Stomach smooth muscle (tissue), 2 donors: ENCODE measurements around the gene AAMDC.
"Not testable (repeated sequence)": the region's sequence is repeated elsewhere in the genome, so short reads cannot be mapped to it uniquely, and the experiment has no call there.

Source experiments
- H3K27ac ChIP-seq: one replicate; pipeline ENCODE4 v1.7.0; 2013; ENCODE audit warnings: mild to moderate bottlenecking, low read length, inconsistent platforms
- H3K27me3 ChIP-seq, 2 donors: one replicate each; pipeline ENCODE4 v1.7.0; 2013; ENCODE audit warnings: low read length in 2 of 2; ENCODE audit not compliant: insufficient read depth in 2 of 2, control insufficient read depth in 1 of 2
- H3K36me3 ChIP-seq, 2 donors: one replicate each; pipeline ENCODE4 v1.7.0; 2013; ENCODE audit warnings: low read length in 2 of 2; ENCODE audit not compliant: control insufficient read depth in 2 of 2, insufficient read depth in 2 of 2
- H3K4me1 ChIP-seq: one replicate; pipeline ENCODE4 v1.7.0; 2013; ENCODE audit warnings: low read length; ENCODE audit not compliant: control insufficient read depth, insufficient read depth
- H3K4me3 ChIP-seq, 2 donors: one replicate each; pipeline ENCODE4 v1.7.0; 2013; ENCODE audit warnings: low read length in 2 of 2
- H3K9ac ChIP-seq, 2 donors: one replicate each; pipeline ENCODE4 v1.7.0; 2013; ENCODE audit warnings: low read length in 2 of 2, mild to moderate bottlenecking in 1 of 2
- H3K9me3 ChIP-seq, 2 donors: one replicate each; pipeline ENCODE4 v1.7.0; 2013; ENCODE audit warnings: low read length in 2 of 2; ENCODE audit not compliant: control insufficient read depth in 2 of 2
- donor health status: healthy.
- donor health status: Pancreatic carcinoma.

AAMDC gene

DNA sequence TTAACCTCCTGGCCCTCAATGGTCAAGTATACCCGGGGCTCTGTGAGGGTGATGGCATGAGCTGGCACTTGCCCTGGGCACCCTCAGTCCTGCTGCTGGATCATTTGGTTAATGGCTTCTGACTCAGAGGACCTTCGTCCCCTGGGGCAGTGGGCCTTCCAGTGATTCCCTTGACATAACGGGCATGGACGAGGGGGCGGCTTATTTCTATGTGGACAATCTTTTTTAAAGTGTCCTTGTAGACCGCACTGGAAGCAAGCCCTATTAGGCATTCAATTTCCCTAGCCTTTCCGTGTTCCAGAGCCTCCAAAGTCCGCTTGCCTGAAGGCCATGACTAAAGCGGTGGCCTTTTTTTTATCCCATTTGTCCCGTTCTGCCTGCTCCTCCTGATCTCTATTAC lies 40.5 kb downstream of the AAMDC start:
- H3K36me3 ChIP-seq, H3K4me3 ChIP-seq, H3K9ac ChIP-seq, H3K27ac ChIP-seq, H3K4me1 ChIP-seq, H3K9me3 ChIP-seq, H3K27me3 ChIP-seq: not testable (repeated sequence)

DNA sequence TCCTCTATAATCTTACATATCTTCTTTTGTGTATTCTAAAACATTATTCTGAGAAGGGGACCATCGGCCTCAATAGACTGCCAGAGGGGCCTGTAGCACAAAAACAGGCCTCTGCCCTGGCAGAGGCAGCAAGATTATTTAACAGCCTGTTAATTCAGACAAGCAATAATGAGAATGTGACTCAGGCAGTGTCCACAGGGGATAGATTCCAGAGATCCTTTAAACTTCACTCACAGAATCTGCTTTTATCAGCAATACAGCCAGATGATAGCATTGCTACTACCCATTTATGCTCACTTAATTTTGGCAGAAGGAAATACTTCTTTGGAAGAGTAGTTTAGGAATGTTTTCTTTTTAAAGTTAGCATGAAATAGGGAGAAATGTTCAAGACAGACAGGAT lies 44.9 kb downstream of the AAMDC start:
- no peaks in the 10 kb centered on the region for H3K4me1 ChIP-seq
- no peak overlapping the region for H3K4me3 ChIP-seq
- peak overlapping the region; percentile 6 for H3K27ac ChIP-seq
- H3K9ac ChIP-seq, result no peak overlapping the region
- H3K36me3 ChIP-seq, result peaks cover 3 to 6% of the 10 kb centered on the region in 2 donors
- no peaks in the 10 kb centered on the region for H3K27me3 ChIP-seq
- H3K9me3 ChIP-seq, result no peaks in the 10 kb centered on the region

DNA sequence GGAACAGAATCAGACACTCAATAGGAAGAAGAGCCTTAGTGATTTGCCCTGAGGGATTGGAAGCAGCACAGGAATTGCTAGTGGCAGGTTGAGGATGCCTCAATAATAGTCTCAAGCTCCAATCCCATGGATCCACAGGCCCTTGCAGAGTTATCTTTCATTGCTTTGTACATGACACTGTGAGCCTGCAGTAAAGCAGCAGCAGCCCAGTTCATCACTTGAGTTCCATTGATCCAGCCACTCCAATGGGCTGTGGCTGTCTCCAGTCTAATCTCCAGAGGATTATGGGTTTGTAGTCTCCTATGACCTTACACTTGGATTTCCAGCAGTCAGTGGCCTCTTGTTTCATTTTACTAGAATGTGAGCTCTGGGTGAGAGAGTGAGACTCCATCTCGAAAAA lies 45.4 kb downstream of the AAMDC start:
- H3K4me1 ChIP-seq, result no peaks in the 10 kb centered on the region
- no peak overlapping the region for H3K4me3 ChIP-seq
- H3K27ac ChIP-seq, result no peak overlapping the region
- no peak overlapping the region for H3K9ac ChIP-seq
- H3K27me3 ChIP-seq, result no peaks in the 10 kb centered on the region
- no peaks in the 10 kb centered on the region for H3K9me3 ChIP-seq
- H3K36me3 ChIP-seq, result peaks cover 4 to 6% of the 10 kb centered on the region in 2 donors

DNA sequence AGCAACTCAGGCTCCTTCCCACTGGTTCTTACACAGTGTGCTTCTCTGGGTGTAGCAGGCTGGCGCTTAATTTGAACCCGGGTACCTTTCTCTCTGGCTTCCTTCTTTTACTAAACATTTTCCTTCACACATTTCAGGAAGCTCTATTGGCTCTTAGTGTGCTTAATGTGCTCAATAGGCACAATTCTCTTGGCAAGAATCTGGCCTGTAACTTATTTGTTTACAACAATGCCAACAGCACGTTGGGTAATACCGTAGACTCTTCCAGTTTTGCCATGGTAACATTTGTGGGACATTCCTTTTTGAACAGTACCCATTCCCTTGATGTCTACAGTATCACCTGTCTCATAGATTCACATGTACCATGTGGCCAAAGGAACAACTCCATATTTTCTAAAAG lies 47.8 kb downstream of the AAMDC start:
- H3K9ac ChIP-seq, result no peak overlapping the region
- no peaks in the 10 kb centered on the region for H3K9me3 ChIP-seq
- H3K27me3 ChIP-seq, result no peaks in the 10 kb centered on the region
- H3K4me1 ChIP-seq, result no peaks in the 10 kb centered on the region
- H3K4me3 ChIP-seq, result no peak overlapping the region
- peaks cover 12 to 17% of the 10 kb centered on the region in 2 donors for H3K36me3 ChIP-seq
- no peak overlapping the region for H3K27ac ChIP-seq

DNA sequence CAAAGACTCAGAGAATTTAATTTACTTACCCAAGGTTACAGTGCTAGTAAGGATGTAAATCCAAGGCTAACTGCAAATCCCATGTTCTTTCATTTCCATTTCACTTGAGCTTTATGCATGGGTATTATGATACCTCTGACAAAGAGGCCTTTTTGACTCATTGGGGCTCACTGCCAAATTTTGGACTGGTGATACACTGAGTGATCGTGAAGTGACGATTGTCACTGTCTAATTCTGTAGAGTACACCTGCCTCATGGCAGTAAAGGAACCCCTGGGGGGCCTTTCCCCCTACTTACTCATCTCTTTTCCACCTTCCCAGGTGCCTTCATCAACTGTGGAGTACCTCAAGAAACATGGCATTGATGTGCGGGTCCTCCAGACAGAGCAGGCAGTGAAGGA lies 50.9 kb downstream of the AAMDC start:
- Histone ChIP-seq H3K4me1 (no peaks in the 10 kb centered on the region), H3K27me3 (no peaks in the 10 kb centered on the region), H3K9me3 (no peaks in the 10 kb centered on the region), H3K36me3 (peaks cover 22 to 29% of the 10 kb centered on the region in 2 donors), H3K4me3 (no peak overlapping the region), H3K9ac (no peak overlapping the region), H3K27ac (no peak overlapping the region)

DNA sequence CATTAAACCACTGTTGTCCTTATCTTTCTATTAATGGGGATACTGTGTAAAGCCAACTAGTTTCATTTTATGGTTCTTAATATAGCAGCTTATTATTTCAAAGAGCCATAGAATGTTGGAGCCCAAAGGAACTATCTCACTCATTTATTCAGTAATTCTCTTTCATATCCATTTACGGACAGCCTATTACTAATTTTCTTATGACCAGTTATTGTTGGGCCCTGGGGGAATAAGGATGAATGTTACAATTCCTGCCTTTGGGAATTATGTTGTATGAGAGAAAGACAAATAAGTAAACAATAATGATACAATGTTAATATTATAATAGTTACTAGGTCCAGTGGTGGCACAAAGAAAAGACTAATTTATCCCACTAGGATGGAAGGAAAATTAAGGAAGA lies 52.4 kb downstream of the AAMDC start:
- Histone ChIP-seq H3K27me3 (no peaks in the 10 kb centered on the region), H3K4me3 (no peak overlapping the region), H3K36me3 (peaks cover 24 to 31% of the 10 kb centered on the region in 2 donors), H3K9ac (no peak overlapping the region), H3K9me3 (no peaks in the 10 kb centered on the region), H3K27ac (no peak overlapping the region), H3K4me1 (no peaks in the 10 kb centered on the region)

DNA sequence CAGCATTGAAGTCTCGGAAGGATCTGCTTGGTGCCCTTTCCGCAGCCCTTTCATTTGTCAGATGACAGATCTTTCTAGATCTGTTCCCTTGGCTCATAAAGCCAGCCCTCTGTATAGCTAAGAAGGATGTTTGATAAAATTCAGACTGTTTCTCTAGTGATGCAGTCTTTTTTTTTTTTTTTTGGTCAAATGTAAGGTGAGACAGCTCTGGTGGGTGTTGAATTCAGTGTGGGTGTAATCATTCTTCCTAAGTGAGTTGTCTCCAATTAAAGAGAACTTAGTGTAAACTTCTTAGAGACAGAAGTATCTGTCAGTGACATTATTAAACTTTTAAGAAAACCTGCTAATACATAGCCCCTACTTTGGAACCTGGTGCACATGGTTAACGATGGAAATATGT lies 53.3 kb downstream of the AAMDC start:
- Histone ChIP-seq H3K4me1 (peaks cover 4% of the 10 kb centered on the region), H3K36me3 (peaks cover 29 to 36% of the 10 kb centered on the region in 2 donors), H3K9me3 (no peaks in the 10 kb centered on the region), H3K9ac (no peak overlapping the region), H3K27ac (no peak overlapping the region), H3K27me3 (no peaks in the 10 kb centered on the region), H3K4me3 (no peak overlapping the region)

DNA sequence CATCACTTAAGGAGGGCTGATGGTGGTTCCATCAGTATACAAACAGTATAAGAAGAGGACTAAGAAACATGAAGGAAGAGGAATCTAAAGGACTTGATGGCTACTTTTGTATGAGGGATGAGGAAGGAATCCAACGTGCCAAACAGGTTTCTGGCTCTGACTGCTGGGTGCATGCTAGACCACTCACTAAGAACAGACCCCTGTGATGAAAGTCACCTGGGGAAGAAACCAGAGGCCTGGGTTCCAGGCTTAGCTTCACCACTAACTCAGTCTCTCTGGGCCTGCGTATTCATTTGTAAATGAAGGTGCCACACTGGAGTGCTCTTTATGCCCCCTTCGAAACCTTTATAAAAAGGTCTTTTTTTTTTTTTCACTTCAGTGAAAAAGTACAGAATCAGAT lies 55.1 kb downstream of the AAMDC start:
- H3K4me3 ChIP-seq, result no peak overlapping the region
- no peak overlapping the region for H3K9ac ChIP-seq
- H3K36me3 ChIP-seq, result peaks cover 35 to 40% of the 10 kb centered on the region in 2 donors
- no peaks in the 10 kb centered on the region for H3K27me3 ChIP-seq
- no peak overlapping the region for H3K27ac ChIP-seq
- H3K9me3 ChIP-seq, result no peaks in the 10 kb centered on the region
- H3K4me1 ChIP-seq, result peaks cover 4% of the 10 kb centered on the region

DNA sequence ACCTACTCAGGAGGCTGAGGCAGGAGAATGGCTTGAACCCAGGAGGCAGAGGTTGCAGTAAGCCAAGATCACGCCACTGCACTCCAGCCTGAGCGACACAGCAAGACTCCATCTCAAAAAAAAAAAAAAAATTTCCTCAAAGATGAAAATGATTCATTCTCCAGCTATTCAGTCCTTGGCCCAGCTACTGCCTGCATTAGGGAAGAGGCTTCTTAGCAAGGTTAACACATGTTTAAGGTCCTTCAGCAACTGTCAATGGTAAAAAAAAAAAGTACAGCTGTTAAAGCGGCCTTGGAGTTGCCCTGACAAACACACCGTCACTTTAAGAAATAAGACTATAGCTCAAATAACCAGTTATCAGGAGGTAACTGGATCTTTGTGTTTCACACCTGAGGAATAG lies 57.3 kb downstream of the AAMDC start:
- H3K36me3 ChIP-seq, result peaks cover 33 to 39% of the 10 kb centered on the region in 2 donors
- not testable (repeated sequence) for H3K27me3 ChIP-seq, H3K4me3 ChIP-seq, H3K27ac ChIP-seq, H3K9ac ChIP-seq, H3K4me1 ChIP-seq, H3K9me3 ChIP-seq

DNA sequence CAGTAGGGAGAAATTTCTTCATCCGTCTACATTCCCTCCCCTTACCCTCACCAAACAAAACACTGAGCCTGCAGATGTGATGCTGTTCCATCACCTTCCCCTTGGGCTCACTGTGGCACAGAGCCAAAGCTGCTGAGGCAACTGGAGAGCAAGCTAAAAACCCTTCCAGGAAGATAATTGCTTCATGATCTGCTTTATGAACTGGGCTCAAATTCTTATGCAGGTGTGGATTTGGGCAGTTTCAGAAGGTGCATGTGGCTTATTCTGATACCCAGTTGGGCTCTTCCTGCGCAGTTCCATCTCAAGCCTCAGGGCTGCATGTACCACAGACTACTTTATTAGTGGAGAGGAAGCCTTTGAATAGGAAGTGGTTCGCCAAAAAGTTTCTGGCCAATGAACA lies 58.3 kb downstream of the AAMDC start:
- Histone ChIP-seq H3K9me3 (no peaks in the 10 kb centered on the region), H3K27ac (no peak overlapping the region), H3K9ac (no peak overlapping the region), H3K4me3 (no peak overlapping the region), H3K4me1 (peaks cover 4% of the 10 kb centered on the region), H3K36me3 (peaks cover 37 to 43% of the 10 kb centered on the region in 2 donors), H3K27me3 (no peaks in the 10 kb centered on the region)

DNA sequence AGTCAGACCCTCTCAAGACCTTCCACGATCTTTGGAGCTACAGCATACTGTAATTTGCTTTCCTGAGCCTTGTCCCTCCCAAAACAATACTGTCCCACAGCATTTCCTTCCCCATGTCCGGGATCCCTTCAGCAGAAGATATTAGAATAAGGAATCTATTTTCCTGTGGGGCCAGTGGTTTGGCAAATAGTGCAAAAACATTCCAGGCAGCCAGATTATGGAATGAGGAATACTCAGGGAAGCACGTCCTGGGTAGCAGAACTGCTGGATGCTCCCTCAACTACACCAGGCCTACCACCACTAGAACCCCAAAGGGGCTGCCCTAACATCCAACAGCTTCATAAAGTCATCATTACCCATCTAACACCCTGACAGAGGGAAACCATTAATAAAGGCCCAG lies 61.5 kb downstream of the AAMDC start:
- Histone ChIP-seq H3K27me3 (no peaks in the 10 kb centered on the region), H3K36me3 (peaks cover 32 to 42% of the 10 kb centered on the region in 2 donors), H3K4me3 (no peak overlapping the region), H3K9ac (no peak overlapping the region), H3K27ac (no peak overlapping the region), H3K9me3 (no peaks in the 10 kb centered on the region), H3K4me1 (peaks cover 4% of the 10 kb centered on the region)
